ENCODE results near the gene CEACAM16. TPM values are rescaled to one million over a fixed set of nuclear protein-coding genes. Genes with fewer than 3 reads are reported as not detected.
A peak's percentile ranks its signal among the peaks of the same experiment; 100 is the strongest.
"Not testable (repeated sequence)": the region's sequence is repeated elsewhere in the genome, so short reads cannot be mapped to it uniquely, and the experiment has no call there.

The CEACAM16 gene
- total and polyA plus RNA-seq, 4 donors: not detected

- Histone ChIP-seq H3K9me3 (ENCODE audit: control insufficient read depth, insufficient read depth, low read length) (no peaks in the 10 kb centered on the region), H3K27ac (ENCODE audit: low read depth, low read length) (no peak overlapping the region), H3K4me3 (ENCODE audit: low read depth, low read length) (no peak overlapping the region), H3K4me1 (ENCODE audit: control insufficient read depth, insufficient read depth, low read length) (no peaks in the 10 kb centered on the region), H3K27me3 (ENCODE audit: control insufficient read depth, insufficient read depth, low read length) (peaks cover 2% of the 10 kb centered on the region), H3K36me3 (ENCODE audit: control insufficient read depth, insufficient read depth, low read length) (no peaks in the 10 kb centered on the region)
- no peak for DNase-seq (ENCODE audit: low read depth in 4 of 6, low spot score in 6 of 6)
- 74% methylated on average over 14 of the region's 14 CpGs for WGBS (ENCODE audit: insufficient coverage)
Observed at GRCh38 chr19:44710483-44710882, 11.5 kb downstream of the CEACAM16 start.

GRCh38 chr19:44712864-44713515, 14.0 kb downstream of the CEACAM16 start:
- whole genome bisulfite sequencing (ENCODE audit: insufficient coverage): 33% methylated on average over 1 of the region's 4 CpGs
- no peak overlapping the region for H3K27ac ChIP-seq (ENCODE audit: low read depth, low read length)

GRCh38 chr19:44714597-44715169, 15.7 kb downstream of the CEACAM16 start:
- Histone ChIP-seq H3K4me3 (ENCODE audit: low read depth, low read length) (no peak overlapping the region), H3K9me3 (ENCODE audit: control insufficient read depth, insufficient read depth, low read length) (no peaks in the 10 kb centered on the region), H3K27ac (ENCODE audit: low read depth, low read length) (no peak overlapping the region), H3K4me1 (ENCODE audit: control insufficient read depth, insufficient read depth, low read length) (peaks cover 12% of the 10 kb centered on the region), H3K27me3 (ENCODE audit: control insufficient read depth, insufficient read depth, low read length) (peaks cover 2% of the 10 kb centered on the region), H3K36me3 (ENCODE audit: control insufficient read depth, insufficient read depth, low read length) (no peaks in the 10 kb centered on the region)
- no CpG with 5 or more reads among the region's 2 CpGs for WGBS (ENCODE audit: insufficient coverage)
- DNase-seq (ENCODE audit: low read depth in 4 of 6, low spot score in 6 of 6): no peak

More at GRCh38 chr19:44712864-44713515, 14.0 kb downstream of the CEACAM16 start:
- H3K27me3 ChIP-seq (ENCODE audit: control insufficient read depth, insufficient read depth, low read length): peaks cover 2% of the 10 kb centered on the region
- H3K4me1 ChIP-seq (ENCODE audit: control insufficient read depth, insufficient read depth, low read length): no peaks in the 10 kb centered on the region
- no peaks in the 10 kb centered on the region for H3K36me3 ChIP-seq (ENCODE audit: control insufficient read depth, insufficient read depth, low read length)
- DNase-seq (ENCODE audit: low read depth in 4 of 6, low spot score in 6 of 6): peak in 1 of 6 donors; percentile 2
- no peaks in the 10 kb centered on the region for H3K9me3 ChIP-seq (ENCODE audit: control insufficient read depth, insufficient read depth, low read length)
- no peak overlapping the region for H3K4me3 ChIP-seq (ENCODE audit: low read depth, low read length)

GRCh38 chr19:44717603-44718002, 18.7 kb downstream of the CEACAM16 start:
- H3K27ac ChIP-seq (ENCODE audit: low read depth, low read length): no peak overlapping the region

GRCh38 chr19:44718441-44719261, 19.7 kb downstream of the CEACAM16 start:
- Histone ChIP-seq H3K4me1 (ENCODE audit: control insufficient read depth, insufficient read depth, low read length) (peaks cover 12% of the 10 kb centered on the region), H3K27ac (ENCODE audit: low read depth, low read length) (peak overlapping the region; percentile 57), H3K9me3 (ENCODE audit: control insufficient read depth, insufficient read depth, low read length) (no peaks in the 10 kb centered on the region), H3K27me3 (ENCODE audit: control insufficient read depth, insufficient read depth, low read length) (no peaks in the 10 kb centered on the region), H3K4me3 (ENCODE audit: low read depth, low read length) (no peak overlapping the region), H3K36me3 (ENCODE audit: control insufficient read depth, insufficient read depth, low read length) (no peaks in the 10 kb centered on the region)
- DNase-seq (ENCODE audit: low read depth in 4 of 6, low spot score in 6 of 6): peak in 4 of 6 donors; percentile 12 to 82 (median 45)
- WGBS (ENCODE audit: insufficient coverage): 49% methylated on average over 3 of the region's 11 CpGs

More at GRCh38 chr19:44717603-44718002, 18.7 kb downstream of the CEACAM16 start:
- no peak overlapping the region for H3K4me3 ChIP-seq (ENCODE audit: low read depth, low read length)
- H3K27me3 ChIP-seq (ENCODE audit: control insufficient read depth, insufficient read depth, low read length): peaks cover 2% of the 10 kb centered on the region
- H3K4me1 ChIP-seq (ENCODE audit: control insufficient read depth, insufficient read depth, low read length): peaks cover 12% of the 10 kb centered on the region
- no peaks in the 10 kb centered on the region for H3K9me3 ChIP-seq (ENCODE audit: control insufficient read depth, insufficient read depth, low read length)
- no peak for DNase-seq (ENCODE audit: low read depth in 4 of 6, low spot score in 6 of 6)
- WGBS (ENCODE audit: insufficient coverage): 100% methylated on average over 1 of the region's 6 CpGs
- no peaks in the 10 kb centered on the region for H3K36me3 ChIP-seq (ENCODE audit: control insufficient read depth, insufficient read depth, low read length)

- H3K9me3 ChIP-seq (ENCODE audit: control insufficient read depth, insufficient read depth, low read length): no peaks in the 10 kb centered on the region
- no peaks in the 10 kb centered on the region for H3K36me3 ChIP-seq (ENCODE audit: control insufficient read depth, insufficient read depth, low read length)
- H3K27me3 ChIP-seq (ENCODE audit: control insufficient read depth, insufficient read depth, low read length): no peaks in the 10 kb centered on the region
- H3K4me1 ChIP-seq (ENCODE audit: control insufficient read depth, insufficient read depth, low read length): peaks cover 12% of the 10 kb centered on the region
- H3K4me3 ChIP-seq (ENCODE audit: low read depth, low read length): no peak overlapping the region
- WGBS (ENCODE audit: insufficient coverage): 89% methylated on average over 8 of the region's 8 CpGs
- no peak for DNase-seq (ENCODE audit: low read depth in 4 of 6, low spot score in 6 of 6)
- H3K27ac ChIP-seq (ENCODE audit: low read depth, low read length): no peak overlapping the region
Observed at GRCh38 chr19:44719262-44719701, 20.3 kb downstream of the CEACAM16 start.

- H3K27me3 ChIP-seq (ENCODE audit: control insufficient read depth, insufficient read depth, low read length); H3K36me3 ChIP-seq (ENCODE audit: control insufficient read depth, insufficient read depth, low read length); H3K27ac ChIP-seq (ENCODE audit: low read depth, low read length); DNase-seq (ENCODE audit: low read depth in 4 of 6, low spot score in 6 of 6); H3K4me3 ChIP-seq (ENCODE audit: low read depth, low read length); H3K9me3 ChIP-seq (ENCODE audit: control insufficient read depth, insufficient read depth, low read length): not testable (repeated sequence)
- H3K4me1 ChIP-seq (ENCODE audit: control insufficient read depth, insufficient read depth, low read length): peaks cover 12% of the 10 kb centered on the region
- 96% methylated on average over 9 of the region's 9 CpGs for WGBS (ENCODE audit: insufficient coverage)
Observed at GRCh38 chr19:44720396-44720795, 21.4 kb downstream of the CEACAM16 start.

- no peak for DNase-seq (ENCODE audit: low read depth in 4 of 6, low spot score in 6 of 6)
- peaks cover 12% of the 10 kb centered on the region for H3K4me1 ChIP-seq (ENCODE audit: control insufficient read depth, insufficient read depth, low read length)
- H3K27me3 ChIP-seq (ENCODE audit: control insufficient read depth, insufficient read depth, low read length): peaks cover 6% of the 10 kb centered on the region
- H3K4me3 ChIP-seq (ENCODE audit: low read depth, low read length): no peak overlapping the region
- WGBS (ENCODE audit: insufficient coverage): 83% methylated on average over 5 of the region's 6 CpGs
- no peaks in the 10 kb centered on the region for H3K36me3 ChIP-seq (ENCODE audit: control insufficient read depth, insufficient read depth, low read length)
- no peaks in the 10 kb centered on the region for H3K9me3 ChIP-seq (ENCODE audit: control insufficient read depth, insufficient read depth, low read length)
- H3K27ac ChIP-seq (ENCODE audit: low read depth, low read length): no peak overlapping the region
Observed at GRCh38 chr19:44720945-44721344, 22.0 kb downstream of the CEACAM16 start.

- H3K9me3 ChIP-seq (ENCODE audit: control insufficient read depth, insufficient read depth, low read length); H3K36me3 ChIP-seq (ENCODE audit: control insufficient read depth, insufficient read depth, low read length); H3K27ac ChIP-seq (ENCODE audit: low read depth, low read length); H3K4me3 ChIP-seq (ENCODE audit: low read depth, low read length); H3K27me3 ChIP-seq (ENCODE audit: control insufficient read depth, insufficient read depth, low read length); DNase-seq (ENCODE audit: low read depth in 4 of 6, low spot score in 6 of 6): not testable (repeated sequence)
- H3K4me1 ChIP-seq (ENCODE audit: control insufficient read depth, insufficient read depth, low read length): peaks cover 12% of the 10 kb centered on the region
- WGBS (ENCODE audit: insufficient coverage): 17% methylated on average over 1 of the region's 5 CpGs
Observed at GRCh38 chr19:44721369-44721768, 22.4 kb downstream of the CEACAM16 start.

Measured in spinal cord (tissue), 10 donors.